NCI-H1105 (cell line): ENCODE data around the gene SLC4A7.
"Not testable (repeated sequence)": the region's sequence is repeated elsewhere in the genome, so short reads cannot be mapped to it uniquely, and the experiment has no call there.

ENCODE experiments used
- DNase-seq: peaks from one replicate; lab custom pipeline; 2025; lab: John Stamatoyannopoulos, UW

Gene SLC4A7

DNA sequence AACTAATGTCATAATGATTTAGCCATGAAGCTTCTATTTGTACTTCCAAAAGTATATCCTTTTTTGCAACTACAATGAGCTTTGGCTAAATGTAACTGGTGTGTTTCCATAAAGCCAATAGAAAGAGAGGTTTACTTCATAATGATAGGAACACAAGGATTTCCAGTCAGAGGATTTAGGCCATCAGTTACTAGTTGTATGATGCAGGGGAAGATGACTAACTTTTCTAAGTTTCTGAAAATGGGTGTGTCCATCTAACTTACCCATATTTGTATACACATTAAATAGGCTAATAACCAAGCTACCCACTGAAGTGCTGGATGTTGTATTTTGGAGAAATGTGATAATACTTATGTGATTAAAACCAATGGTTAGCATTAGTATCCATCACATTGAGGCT is 55.7 kb downstream of the SLC4A7 start:
- DNase-seq: no peak

DNA sequence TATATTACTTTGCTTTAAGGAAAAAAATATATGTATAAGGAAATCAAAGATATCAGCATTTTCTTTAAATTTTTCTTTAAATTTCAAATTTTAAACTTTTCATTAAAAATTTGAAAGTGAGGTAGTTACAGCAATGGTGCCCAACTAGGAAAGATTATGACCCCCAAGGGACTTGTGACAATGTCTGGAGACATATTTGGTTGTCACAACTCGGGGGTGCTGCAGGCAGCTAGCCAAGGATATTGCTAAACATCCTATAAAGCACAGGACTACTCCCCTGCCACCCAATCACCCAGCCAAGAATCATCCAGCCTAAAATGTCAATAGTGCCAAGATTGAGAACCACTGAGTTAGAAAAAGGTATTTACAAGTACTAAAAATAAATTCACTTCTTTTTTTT is 57.3 kb downstream of the SLC4A7 start:
- DNase-seq: no peak

DNA sequence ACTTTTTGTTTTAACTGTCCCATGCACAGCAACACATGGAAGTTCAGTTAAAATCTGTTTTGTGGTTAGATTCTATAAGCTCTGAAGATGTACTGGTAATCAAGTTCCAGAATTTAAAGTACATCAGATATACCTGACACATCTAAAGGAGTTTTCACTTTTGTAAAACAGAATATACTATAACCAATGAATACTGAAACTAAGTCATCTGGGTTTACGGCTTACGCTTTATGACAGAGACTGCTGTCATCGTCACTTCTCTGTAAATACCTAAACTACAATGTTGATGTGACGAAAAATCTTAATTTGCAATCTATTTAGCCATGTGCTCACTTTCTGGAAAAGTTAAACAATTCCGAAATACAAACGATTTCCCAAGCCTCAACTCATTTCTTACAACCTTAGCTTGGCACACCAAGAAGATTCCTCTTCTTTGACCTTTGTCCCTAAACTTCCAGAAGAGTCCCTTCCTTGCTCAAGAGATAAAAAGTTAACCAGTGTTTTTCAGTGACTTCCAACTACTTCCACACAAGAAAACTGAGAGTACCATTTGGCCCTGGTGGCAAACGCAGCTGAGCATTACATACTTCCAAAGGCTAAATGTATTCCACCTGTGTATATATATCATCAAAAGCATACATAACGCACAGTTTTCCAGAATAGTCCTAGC is 58.2 kb downstream of the SLC4A7 start:
- no peak for DNase-seq

DNA sequence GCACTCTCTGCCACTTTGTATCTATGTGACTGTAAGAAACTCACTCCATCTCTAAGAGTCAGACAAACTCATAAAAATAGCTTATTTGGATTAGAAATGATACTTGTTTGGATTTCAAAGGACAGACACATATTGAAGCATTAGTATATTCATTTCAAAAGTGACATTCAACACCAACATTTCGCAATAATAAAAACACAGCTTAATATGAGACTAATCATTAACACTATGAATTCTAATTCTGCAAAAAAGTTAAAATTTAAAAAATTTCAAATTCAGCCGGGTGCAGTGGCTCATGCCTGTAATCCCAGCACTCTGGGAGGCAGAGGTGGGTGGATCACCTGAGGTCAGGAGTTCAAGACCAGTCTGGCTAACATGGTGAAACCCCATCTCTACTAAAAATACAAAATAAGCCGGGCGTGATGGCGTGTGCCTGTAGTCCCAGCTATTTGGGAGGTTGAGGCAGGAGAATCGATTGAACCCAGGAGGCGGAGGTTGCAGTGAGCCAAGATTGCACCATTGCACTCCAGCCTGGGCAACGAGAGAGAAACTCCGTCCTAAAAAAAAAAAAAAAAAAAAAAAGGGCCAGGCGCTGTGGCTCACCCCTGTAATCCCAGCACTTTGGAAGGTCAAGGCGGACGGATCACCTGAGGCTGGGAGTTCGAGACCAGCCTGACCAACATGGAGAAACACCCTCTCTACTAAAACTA is 59.2 kb downstream of the SLC4A7 start:
- DNase-seq: not testable (repeated sequence)

DNA sequence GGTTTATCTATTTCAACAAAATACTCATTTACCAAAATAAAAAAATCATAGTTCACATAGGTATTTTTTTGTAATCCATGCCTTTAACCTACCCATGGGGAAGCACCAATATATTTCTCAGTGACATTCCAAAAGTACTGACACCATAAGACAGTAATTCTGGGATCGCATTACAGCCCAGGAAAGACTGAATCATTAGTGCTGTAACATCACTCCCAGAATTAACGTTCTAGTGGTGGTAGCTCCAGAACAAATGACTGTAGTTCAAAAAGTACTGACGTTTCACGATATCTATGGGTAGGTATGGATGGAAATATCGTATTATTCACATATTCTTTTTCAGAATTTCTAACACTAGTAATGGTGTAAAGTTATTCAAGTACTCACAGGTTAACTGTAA is 60.7 kb downstream of the SLC4A7 start:
- no peak for DNase-seq

DNA sequence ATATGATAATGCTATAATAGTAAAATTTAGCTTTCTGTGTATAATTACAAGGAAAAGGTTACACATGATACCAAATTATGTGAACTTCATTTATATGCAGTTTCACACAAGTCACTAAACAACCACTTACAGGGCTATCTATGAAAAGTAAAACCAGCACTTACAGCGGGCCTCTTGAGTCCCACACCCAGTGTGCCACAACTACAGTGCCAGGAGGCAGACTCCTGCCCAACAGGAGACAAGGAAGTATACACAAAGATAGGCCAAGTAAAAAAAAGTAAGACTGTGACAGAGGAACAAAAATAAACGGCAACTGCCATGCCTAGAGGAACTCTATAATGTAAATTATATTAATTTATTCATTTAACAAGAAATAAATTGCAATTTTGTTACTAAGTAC is 61.6 kb downstream of the SLC4A7 start:
- DNase-seq: no peak

- DNase-seq: no peak
Measured at GRCh38 chr3:27415202-27415601, 69.0 kb downstream of the SLC4A7 start.

DNA sequence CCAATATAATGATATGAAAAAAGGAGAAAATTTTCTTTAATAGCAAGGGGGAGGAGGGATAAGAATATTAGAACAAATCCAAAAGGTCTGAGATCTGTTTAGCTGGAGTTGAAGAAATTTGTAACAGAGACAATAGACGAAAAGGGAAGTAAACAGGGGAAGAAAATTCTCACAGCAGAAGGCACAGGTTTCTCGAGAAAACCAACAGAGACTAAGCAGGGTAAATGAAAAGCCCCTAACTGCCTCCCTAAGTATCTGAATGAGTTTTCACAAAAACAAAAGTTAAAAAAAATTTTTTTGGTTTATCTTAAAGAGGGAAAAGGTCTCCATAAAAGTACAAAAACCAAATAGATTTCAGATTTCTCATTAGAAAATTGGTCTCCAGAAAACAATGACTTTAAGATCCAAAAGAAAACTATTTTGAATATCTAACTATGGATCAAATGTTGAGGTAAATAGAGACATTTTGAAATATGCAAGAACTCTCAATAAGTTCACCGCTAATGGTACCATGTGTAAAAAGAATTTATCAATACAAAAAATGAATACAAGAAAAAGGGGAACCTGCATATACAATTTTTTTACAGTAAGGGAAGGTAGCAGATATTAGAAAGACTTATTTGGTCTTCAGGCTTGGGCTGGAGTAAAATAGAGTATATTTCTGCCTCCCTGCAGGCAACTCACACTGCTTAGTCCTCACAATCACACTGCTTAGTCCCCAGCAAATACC is 91.1 kb downstream of the SLC4A7 start:
- no peak for DNase-seq

DNA sequence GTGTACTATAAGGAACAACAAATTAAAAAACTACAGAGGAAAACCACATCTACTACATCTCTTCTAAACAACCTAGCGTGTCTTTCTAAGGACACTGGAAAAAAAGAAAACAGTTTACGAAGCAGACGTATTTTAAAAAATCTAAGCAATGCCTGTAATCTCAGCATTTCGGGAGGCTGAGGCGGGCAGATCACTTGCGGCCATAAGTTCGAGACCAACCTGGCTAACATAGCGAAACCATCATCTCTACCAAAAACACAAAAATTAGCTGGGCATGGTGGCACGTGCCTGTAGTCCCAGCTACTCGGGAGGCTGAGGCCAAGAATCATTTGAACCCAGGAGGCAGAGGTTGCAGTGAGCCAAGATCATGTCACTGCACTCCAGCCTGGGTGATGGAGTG is 91.8 kb downstream of the SLC4A7 start:
- DNase-seq: not testable (repeated sequence)

- no peak for DNase-seq
Measured at GRCh38 chr3:27391796-27392195, 92.4 kb downstream of the SLC4A7 start.

- DNase-seq: no peak
Measured at GRCh38 chr3:27387625-27388024, 96.6 kb downstream of the SLC4A7 start.

DNA sequence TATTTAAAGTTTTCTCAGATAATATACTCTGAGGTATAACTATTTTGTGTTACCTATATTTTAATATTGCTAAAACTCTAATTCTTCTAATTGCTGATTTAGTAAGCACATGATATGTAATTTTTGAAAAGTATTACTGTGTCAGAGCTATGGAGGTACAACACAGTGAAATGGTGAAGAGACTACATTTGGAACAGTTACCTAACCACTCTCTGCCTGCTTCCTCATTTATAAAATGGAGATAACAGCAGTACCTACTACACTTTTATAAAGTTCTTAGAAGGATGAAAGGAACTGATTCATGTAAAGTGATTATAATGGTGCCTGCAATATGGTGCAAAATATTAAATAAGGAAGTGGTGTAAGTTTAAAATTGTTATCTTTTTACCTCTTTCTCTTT is 98.7 kb downstream of the SLC4A7 start:
- no peak for DNase-seq

- no peak for DNase-seq
Measured at GRCh38 chr3:27384191-27384590, 100.0 kb downstream of the SLC4A7 start.

- DNase-seq: no peak
Measured at GRCh38 chr3:27380433-27381357, 103.5 kb downstream of the SLC4A7 start.

DNA sequence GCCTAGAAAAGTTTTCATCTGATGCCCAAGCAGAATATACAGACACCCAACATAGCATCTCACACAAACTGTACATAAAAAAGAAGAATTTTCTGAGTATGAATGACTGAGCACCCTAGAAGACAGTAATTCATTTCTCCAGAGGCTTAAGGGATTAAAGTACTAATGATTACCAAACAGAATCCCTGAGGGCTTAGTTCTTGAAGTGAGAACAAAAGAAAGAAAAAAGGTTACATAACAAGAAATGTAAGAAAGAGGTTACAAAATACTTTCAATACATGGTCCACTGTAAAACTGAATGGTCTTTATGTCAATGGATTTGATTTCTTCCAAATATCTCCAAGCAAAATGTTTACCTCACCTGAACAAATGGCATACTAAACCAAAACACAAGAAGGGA is 105.9 kb downstream of the SLC4A7 start:
- no peak for DNase-seq

- no peak for DNase-seq
Measured at GRCh38 chr3:27376109-27376772, 107.9 kb downstream of the SLC4A7 start.

DNA sequence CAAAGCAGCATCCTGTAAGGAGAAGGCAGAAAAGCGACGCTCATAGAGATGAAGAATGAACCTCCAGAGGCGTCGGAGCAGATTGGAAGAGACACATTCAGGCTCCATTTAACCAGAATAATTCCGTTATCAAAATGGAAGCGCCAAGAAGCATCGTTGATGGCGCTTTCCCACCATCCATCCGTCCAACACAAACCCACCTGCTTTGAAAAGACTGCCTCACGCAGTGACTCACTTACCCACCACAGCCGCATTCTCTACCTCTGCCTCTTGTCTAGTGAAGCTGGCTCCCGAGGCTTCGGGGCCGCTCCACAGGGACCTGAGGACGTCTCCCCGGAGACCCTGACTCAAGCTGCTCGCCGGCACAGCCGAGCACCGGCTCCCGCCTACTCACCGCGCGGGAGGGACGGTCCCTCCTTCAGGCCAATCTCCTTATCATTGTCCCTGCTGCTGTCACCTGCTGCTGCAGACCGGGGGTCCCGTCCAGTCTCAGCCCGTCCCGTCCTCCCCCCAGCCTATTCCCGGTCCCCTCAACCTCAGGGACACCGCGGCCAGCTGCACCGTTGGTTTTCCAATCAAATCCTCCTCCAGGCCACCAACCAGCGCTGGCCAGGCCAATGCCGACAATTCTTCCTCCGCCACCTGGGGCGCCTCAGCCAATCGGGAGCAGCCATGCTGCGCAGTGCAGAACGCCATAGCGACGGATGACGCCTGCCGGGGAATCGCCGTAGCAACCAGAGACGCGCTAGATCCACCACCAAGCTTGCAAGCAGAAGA is 115.2 kb downstream of the SLC4A7 start, which contains the start of gene NEK10:
Gene NEK10 (minus strand): TSS at position 553 of the 777 bp plus-strand sequence. CDS start 16,501 bp downstream, outside the sequence.
- DNase-seq: peak; percentile 83

GRCh38 chr3:27366062-27366591 is 118.1 kb downstream of the SLC4A7 start:
- no peak for DNase-seq

- DNase-seq: peak; percentile 46
Measured at GRCh38 chr3:27360113-27361078, 123.8 kb downstream of the SLC4A7 start.
